ENCODE results near the gene CALHM3. TPM values are rescaled to one million over a fixed set of nuclear protein-coding genes. Genes with fewer than 3 reads are reported as not detected.

The CALHM3 gene
- total and polyA plus RNA-seq, 2 of the 13 experiments (the other 11 are each of a cell fraction or from before 2014, with no cell fraction given): not detected

GRCh38 chr10:103440416-103440815 lies 38.6 kb downstream of the CALHM3 start (continued):
- TF ChIP-seq NR2F1 (CRISPR knock-in tag; IDR thresholded peaks at IDR 0.05): no peak
- no peak for TF ChIP-seq HNRNPL (IDR thresholded peaks at IDR 0.05; ENCODE audit: low read depth, low read length)
- no peak for TF ChIP-seq ZFP36 (IDR thresholded peaks at IDR 0.05; ENCODE audit: borderline replicate concordance, low read depth, low read length, partially characterized antibody)
- TF ChIP-seq GATA4 (IDR thresholded peaks at IDR 0.05; ENCODE audit: borderline replicate concordance, low read depth): no peak
- TF ChIP-seq ZNF777 (CRISPR knock-in tag; IDR thresholded peaks at IDR 0.05): no peak

- in situ Hi-C loops (cut with HindIII; ENCODE audit: extremely low pct_ligation_motif_present, low pct_unique_long_range_greater_than_20kb): no loop called here
- Histone ChIP-seq H3K4me2 (ENCODE audit: low read depth, low read length) (peak overlapping the region; percentile 35), H3K9ac (ENCODE audit: insufficient read depth, low read depth, low read length) (0 out of 2 replicates have a peak overlapping the region, but pooled peaks have one; percentile 18), H3K27me3 (ENCODE audit: control insufficient read depth in 1 of 2, insufficient read depth in 2 of 2, low read length in 2 of 2) (no peaks in the 10 kb centered on the region), H4K20me1 (ENCODE audit: insufficient read depth, low read length) (no peaks in the 10 kb centered on the region), H2AFZ (ENCODE audit: low read length) (no peak overlapping the region), H3K36me3 (replicated peaks in 1 of 2; ENCODE audit: control insufficient read depth in 1 of 2, insufficient read depth in 2 of 2, low read length in 2 of 2) (peaks cover 44 to 85% of the 10 kb centered on the region in 2 experiments), H3K27ac (ENCODE audit: extremely low read length, insufficient read depth, low read length) (no peak overlapping the region), H3K79me2 (ENCODE audit: insufficient read depth, low read length) (no peaks in the 10 kb centered on the region), H3K4me1 (ENCODE audit: insufficient read depth, low read length) (peaks cover 21% of the 10 kb centered on the region), H3K4me3 (replicated peaks in 1 of 3; ENCODE audit: insufficient read depth in 1 of 3, low read depth in 2 of 3, low read length in 3 of 3) (no peak overlapping the region), H3K9me3 (ENCODE audit: low read length) (no peaks in the 10 kb centered on the region)
- TF ChIP-seq IKZF5 (CRISPR knock-in tag; IDR thresholded peaks at IDR 0.05) (no peak), DMAP1 (CRISPR knock-in tag; IDR thresholded peaks at IDR 0.05) (no peak), NR3C1 (CRISPR knock-in tag; IDR thresholded peaks at IDR 0.05) (no peak), ZSCAN9 (CRISPR knock-in tag; IDR thresholded peaks at IDR 0.05; ENCODE audit: borderline replicate concordance) (no peak), SOX13 (IDR thresholded peaks at IDR 0.05) (no peak), SOX13 (CRISPR knock-in tag; conservative IDR thresholded peaks at IDR 0.05 in 1 of 2, IDR thresholded peaks at IDR 0.05 in 1 of 2) (peak in 1 of 2 experiments; percentile 47; a peak in 1 of 4 replicates), HDAC6 (IDR thresholded peaks at IDR 0.05; ENCODE audit: low read depth, low read length) (no peak), ZNF589 (CRISPR knock-in tag; conservative IDR thresholded peaks at IDR 0.05) (no peak), IKZF4 (CRISPR knock-in tag; IDR thresholded peaks at IDR 0.05; ENCODE audit: borderline replicate concordance, low read depth, not compliant biosample characterization) (no peak), ZNF441 (CRISPR knock-in tag; IDR thresholded peaks at IDR 0.05; ENCODE audit: borderline replicate concordance) (no peak), EP300 (IDR thresholded peaks at IDR 0.05; ENCODE audit: low read depth in 2 of 2, low read length in 2 of 2) (0 out of 4 replicates have a peak, but pooled peaks of 1 of the 2 experiments have one; percentile 12), EP300 (CRISPR knock-in tag; IDR thresholded peaks at IDR 0.05; ENCODE audit: borderline replicate concordance) (no peak), XRCC5 (optimal IDR thresholded peaks at IDR 0.05; ENCODE audit: low read length) (peak; percentile 14)
- FAIRE-seq: peak; percentile 48
- no TSS peak for BruUV-seq (replicated peaks)
- ChIA-PET CTCF (ENCODE audit: low intra/inter-chr PET ratio, low total read pairs) (no interaction called here), POLR2A (no interaction called here)
- DNase-seq (ENCODE audit: low spot score): peak; percentile 52
- WGBS (ENCODE audit: low lambda C conversion rate): 59% methylated on average over 4 of the region's 4 CpGs
- intact Hi-C loops (cut with micrococcal nuclease; ENCODE audit: unreplicated experiment): no loop called here
- ATAC-seq: peak; percentile 37; the same call in 2 of the 3 replicates
Observed at GRCh38 chr10:103439776-103440175, 39.3 kb downstream of the CALHM3 start.
